Tibial artery (tissue), 4 donors: Measurements from ENCODE around the gene CYSRT1.

Experiments
- DNase-seq, 2 donors: peaks; one replicate each; pipeline ENCODE4 v3.0.0-alpha.2; 2019
- H3K27ac ChIP-seq, 2 donors: fragments of 200-600 bp; sonication (generic) in 1 of 2; 1 replicate in 1 of 2; 2 replicates in 1 of 2; pipeline ENCODE4 v1.5.1; 2018 to 2019; ENCODE audit warnings: mild to moderate bottlenecking in 1 of 2
- H3K27me3 ChIP-seq, 2 donors: fragments of 200-600 bp; sonication (generic) in 1 of 2; one replicate each; pipeline versions ENCODE4 v1.5.1 to v1.6.0; 2016 to 2019
- H3K36me3 ChIP-seq, 3 donors: fragments of 200-600 bp; sonication (generic) in 2 of 3; one replicate each; pipeline ENCODE4 v1.5.1; 2016 to 2019; ENCODE audit warnings: mild to moderate bottlenecking in 2 of 3
- H3K4me1 ChIP-seq, 4 donors: fragments of 200-600 bp; sonication (generic) in 2 of 4; 1 replicate in 3 of 4; 2 replicates in 1 of 4; pipeline ENCODE4 v1.5.1; 2016 to 2019
- H3K4me3 ChIP-seq, 2 donors: fragments of 200-600 bp; sonication (generic) in 1 of 2; 1 replicate in 1 of 2; 2 replicates in 1 of 2; pipeline ENCODE4 v1.5.1; 2018 to 2019; ENCODE audit warnings: mild to moderate bottlenecking in 2 of 2
- H3K9me3 ChIP-seq, 3 donors: fragments of 200-600 bp; sonication (generic) in 1 of 3; one replicate each; pipeline ENCODE4 v1.5.1; 2016 to 2019
- intact Hi-C: fragments of 100-400 bp; cut with DNase I; formaldehyde crosslinking; loops from one replicate; pipeline ENCODE4 v1.15.0; 2023; ENCODE audit warnings: low total_unique reads
- TF ChIP-seq, protein P1 (sequence below), 2 experiments: fragments of 200-600 bp in 1 of 2; fragments of 450-650 bp in 1 of 2; IDR thresholded peaks; one replicate each; pipeline ENCODE4 v1.5.1; 2017 to 2019; ENCODE audit warnings: antibody characterized with exemption in 2 of 2, mild to moderate bottlenecking in 1 of 2, moderate library complexity in 1 of 2

The CYSRT1 gene

DNA sequence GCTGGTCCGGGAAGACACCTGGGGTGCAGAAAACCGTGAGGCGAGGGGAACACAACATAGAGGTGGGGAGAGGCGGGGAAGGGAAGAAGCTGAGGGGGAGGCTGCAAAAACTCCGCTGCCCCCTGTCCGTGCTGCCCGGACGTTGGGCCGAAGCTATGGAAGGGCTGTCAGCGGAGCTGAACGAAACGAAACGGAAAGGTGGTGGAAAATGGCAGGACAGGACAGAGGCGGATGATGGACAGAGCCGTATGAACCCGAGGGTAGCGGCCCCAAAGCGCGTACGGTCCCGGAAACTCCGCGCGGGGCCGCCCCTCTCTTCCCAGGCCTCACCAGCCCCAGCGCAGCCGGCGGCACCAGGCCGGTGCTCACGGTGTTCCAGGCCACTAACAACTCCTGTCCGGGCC lies 36.9 kb upstream of the CYSRT1 start:
- peaks cover 35 to 67% (median 55%) of the 10 kb centered on the region in 3 donors for H3K36me3 ChIP-seq
- peak overlapping the region; percentile 86 to 91 for H3K4me3 ChIP-seq
- H3K9me3 ChIP-seq = no peaks in the 10 kb centered on the region
- peaks cover 16 to 51% (median 40%) of the 10 kb centered on the region in 4 donors for H3K4me1 ChIP-seq
- peak overlapping the region; percentile 84 to 90 for H3K27ac ChIP-seq
- intact Hi-C loops = loop anchor here (5.0 kb wide), 1 partner anchor 34 kb away; the partner anchor contains the start of gene RNF208
- TF ChIP-seq, protein P1, sequence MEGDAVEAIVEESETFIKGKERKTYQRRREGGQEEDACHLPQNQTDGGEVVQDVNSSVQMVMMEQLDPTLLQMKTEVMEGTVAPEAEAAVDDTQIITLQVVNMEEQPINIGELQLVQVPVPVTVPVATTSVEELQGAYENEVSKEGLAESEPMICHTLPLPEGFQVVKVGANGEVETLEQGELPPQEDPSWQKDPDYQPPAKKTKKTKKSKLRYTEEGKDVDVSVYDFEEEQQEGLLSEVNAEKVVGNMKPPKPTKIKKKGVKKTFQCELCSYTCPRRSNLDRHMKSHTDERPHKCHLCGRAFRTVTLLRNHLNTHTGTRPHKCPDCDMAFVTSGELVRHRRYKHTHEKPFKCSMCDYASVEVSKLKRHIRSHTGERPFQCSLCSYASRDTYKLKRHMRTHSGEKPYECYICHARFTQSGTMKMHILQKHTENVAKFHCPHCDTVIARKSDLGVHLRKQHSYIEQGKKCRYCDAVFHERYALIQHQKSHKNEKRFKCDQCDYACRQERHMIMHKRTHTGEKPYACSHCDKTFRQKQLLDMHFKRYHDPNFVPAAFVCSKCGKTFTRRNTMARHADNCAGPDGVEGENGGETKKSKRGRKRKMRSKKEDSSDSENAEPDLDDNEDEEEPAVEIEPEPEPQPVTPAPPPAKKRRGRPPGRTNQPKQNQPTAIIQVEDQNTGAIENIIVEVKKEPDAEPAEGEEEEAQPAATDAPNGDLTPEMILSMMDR (IDR thresholded peaks at IDR 0.05) = no peak
- H3K27me3 ChIP-seq = no peaks in the 10 kb centered on the region
- DNase-seq = no peak

DNA sequence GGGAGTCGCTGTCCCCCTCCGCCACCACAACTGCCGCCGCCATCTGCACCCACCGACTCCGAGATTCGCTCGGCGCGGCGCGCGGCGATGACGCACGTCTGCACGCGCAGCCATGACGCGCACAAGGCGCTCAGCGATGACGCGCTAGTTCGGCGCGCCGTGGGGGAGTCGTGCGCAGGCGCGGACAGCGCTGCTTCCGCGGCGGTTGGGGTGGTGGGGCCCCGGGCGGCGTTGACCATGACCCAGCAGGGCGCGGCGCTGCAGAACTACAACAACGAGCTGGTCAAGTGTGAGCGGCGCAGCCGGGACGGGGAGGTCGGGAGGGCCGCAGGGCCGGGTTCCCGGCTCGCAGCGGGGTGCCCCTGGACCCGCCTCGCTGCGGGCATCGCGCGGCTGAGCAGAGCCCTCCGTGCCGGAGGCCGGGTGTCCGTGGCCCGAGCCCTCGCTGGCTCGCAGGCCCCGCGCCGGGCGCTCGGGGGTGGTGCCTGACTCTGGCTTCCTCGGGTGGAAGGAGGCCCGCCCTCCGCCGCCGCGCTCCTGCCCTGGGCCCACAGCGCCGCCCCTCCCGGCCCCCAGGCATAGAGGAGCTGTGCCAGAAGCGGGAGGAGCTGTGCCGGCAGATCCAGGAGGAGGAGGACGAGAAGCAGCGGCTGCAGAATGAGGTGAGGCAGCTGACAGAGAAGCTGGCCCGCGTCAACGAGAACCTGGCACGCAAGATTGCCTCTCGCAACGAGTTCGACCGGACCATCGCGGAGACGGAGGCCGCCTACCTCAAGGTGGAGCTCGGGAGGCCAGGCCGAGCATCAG lies 36.3 kb upstream of the CYSRT1 start, which contains the start of the genes ANAPC2 and SSNA1:
Gene ANAPC2 (minus strand): TSS at position 71 of the 807 bp plus-strand sequence. CDS start 28 bp downstream, at position 43.
Gene SSNA1 (plus strand): TSS at position 187 of the 807 bp plus-strand sequence. CDS start 51 bp downstream, at position 238.
- Histone ChIP-seq H3K4me1 (peaks cover 16 to 52% (median 40%) of the 10 kb centered on the region in 4 donors), H3K4me3 (peak within 1 kb of the TSS; percentile 86 to 91), H3K36me3 (peaks cover 29 to 61% (median 49%) of the 10 kb centered on the region in 3 donors), H3K9me3 (no peaks in the 10 kb centered on the region), H3K27me3 (no peaks in the 10 kb centered on the region), H3K27ac (peak within 1 kb of the TSS; percentile 84 to 90)
- DNase-seq = peak; percentile 88 to 94
- intact Hi-C loops = loop anchor here (5.0 kb wide), 1 partner anchor 34 kb away; the partner anchor contains the start of gene RNF208
- TF ChIP-seq, protein P1 (IDR thresholded peaks at IDR 0.05) = peak; percentile 13 to 16

DNA sequence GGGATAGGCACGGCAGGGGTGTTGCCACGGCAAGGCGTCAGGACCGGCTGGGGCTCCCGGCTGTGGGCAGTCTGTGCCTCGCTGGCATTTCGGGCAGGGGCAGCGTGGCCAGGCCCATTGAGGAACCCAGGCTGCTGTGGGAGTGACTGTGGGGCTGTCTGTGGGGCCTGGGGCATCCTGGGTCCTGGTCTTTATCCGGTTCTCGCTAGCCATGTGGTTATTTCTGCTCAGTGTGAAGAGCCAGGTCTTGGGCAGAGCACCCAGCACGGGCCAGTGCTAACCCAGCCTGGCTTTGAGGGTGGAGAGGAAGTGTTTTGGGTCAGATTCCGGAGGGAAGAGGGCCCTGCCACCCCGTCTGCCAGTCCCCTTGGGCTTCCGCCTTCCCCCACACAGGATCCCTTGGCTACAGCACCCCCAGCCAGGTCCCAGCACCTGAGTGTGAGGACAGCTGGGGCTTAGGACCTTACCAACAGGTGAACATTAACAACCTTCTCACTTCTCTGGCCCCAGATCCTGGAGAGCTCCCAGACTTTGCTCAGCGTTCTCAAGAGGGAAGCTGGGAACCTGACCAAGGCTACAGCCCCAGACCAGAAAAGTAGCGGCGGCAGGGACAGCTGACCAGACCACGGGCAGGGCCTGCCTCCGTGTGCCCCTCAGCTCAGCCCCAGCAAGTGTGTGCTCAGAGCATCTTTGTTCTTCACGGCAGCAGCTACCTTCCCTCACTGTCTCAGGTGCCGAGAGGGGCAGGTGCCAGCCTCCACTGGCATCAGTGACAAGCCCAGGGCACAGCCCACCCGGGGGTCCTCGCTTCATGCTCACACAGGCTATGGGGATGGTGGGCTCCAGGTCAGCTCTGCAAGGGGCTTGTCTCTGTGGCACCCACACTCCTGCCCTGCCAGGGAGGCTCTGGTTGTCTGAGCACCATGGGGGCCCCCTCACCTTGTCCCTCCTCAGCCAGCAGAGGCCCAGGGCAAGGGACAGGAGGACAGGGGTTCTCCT lies 35.4 kb upstream of the CYSRT1 start:
- no peak for DNase-seq
- Histone ChIP-seq H3K27ac (peak overlapping the region; percentile 84 to 90), H3K36me3 (peaks cover 20 to 52% (median 40%) of the 10 kb centered on the region in 3 donors), H3K27me3 (no peaks in the 10 kb centered on the region), H3K4me1 (peaks cover 16 to 61% (median 40%) of the 10 kb centered on the region in 4 donors), H3K4me3 (peak overlapping the region; percentile 86 to 91), H3K9me3 (no peaks in the 10 kb centered on the region)
- TF ChIP-seq, protein P1 (IDR thresholded peaks at IDR 0.05) = no peak
- intact Hi-C loops = loop anchor here (5.0 kb wide), 1 partner anchor 33 kb away; the partner anchor contains the start of gene RNF208

DNA sequence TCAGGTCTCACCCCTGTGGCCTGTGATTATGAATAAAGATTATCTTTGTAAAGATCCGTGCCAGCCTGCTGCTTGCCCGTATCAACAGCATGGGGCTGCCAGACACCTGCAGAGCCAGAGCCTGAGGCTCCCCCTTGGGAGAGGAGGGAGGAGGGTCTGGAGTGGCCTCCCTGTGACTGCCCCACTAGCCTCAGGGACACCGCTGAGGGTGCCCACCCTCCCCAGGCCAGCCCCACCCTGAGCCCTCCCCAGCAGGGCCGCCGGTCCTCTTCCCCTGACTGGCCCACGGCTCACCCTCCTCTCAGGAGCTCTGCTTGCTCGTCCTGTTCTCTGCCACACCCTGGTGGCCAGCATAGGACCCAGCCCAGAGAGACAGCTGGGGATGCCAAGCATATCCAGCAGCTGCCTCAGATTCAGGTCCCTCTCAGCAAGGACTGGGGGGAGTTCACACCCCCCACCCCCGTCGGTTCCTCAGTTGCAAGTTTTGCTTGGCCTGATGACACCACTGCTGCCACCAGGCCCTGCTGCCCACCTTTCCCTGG lies 34.6 kb upstream of the CYSRT1 start:
- Histone ChIP-seq H3K27me3 (no peaks in the 10 kb centered on the region), H3K9me3 (no peaks in the 10 kb centered on the region), H3K36me3 (peaks cover 12 to 44% (median 32%) of the 10 kb centered on the region in 3 donors), H3K4me1 (peaks cover 16 to 63% (median 39%) of the 10 kb centered on the region in 4 donors), H3K4me3 (no peak overlapping the region), H3K27ac (peak overlapping the region in 1 of 2 donors; percentile 84)
- TF ChIP-seq, protein P1 (IDR thresholded peaks at IDR 0.05) = no peak
- intact Hi-C loops = no loop called here
- no peak for DNase-seq

DNA sequence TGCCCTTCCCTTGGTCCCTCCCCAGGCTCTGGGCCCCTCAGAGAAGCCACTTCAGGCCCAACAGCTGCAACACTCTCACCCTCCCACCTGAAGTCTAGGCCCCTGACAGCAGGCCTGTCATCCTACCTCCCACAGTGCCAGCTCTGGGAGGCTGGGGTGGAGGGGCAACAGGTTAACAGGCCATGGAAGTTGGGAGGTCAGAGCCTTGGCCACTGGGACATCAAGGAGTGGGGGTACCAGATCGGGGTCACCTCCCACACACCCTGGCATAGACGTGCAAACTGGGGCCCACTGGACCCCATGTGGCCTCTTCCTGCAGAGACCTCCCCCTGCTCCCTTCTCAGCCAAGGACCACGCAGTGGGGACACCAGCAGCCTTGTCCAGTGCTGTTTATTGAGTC lies 33.7 kb upstream of the CYSRT1 start:
- Histone ChIP-seq H3K36me3 (peaks cover 6 to 36% (median 23%) of the 10 kb centered on the region in 3 donors), H3K4me3 (no peak overlapping the region), H3K4me1 (peaks cover 16 to 63% (median 34%) of the 10 kb centered on the region in 4 donors), H3K27me3 (no peaks in the 10 kb centered on the region), H3K27ac (no peak overlapping the region), H3K9me3 (no peaks in the 10 kb centered on the region)
- TF ChIP-seq, protein P1 (IDR thresholded peaks at IDR 0.05) = no peak
- no peak for DNase-seq
- intact Hi-C loops = no loop called here
